Type B pancreatic cell (in vitro differentiated cells): ENCODE results near the gene R3HDM2. TPM values are rescaled to one million over a fixed set of nuclear protein-coding genes. Genes with fewer than 3 reads are reported as not detected.

Source experiments
- DNase-seq: peaks from one replicate; pipeline ENCODE4 v3.0.0; 2021; ENCODE audit warnings: mixed read lengths; ENCODE audit not compliant: unreplicated experiment; ENCODE audit errors: extremely low spot score
- H3K27ac Mint-ChIP-seq: 2 replicates; pipeline ENCODE4 v1.8.0; 2021; ENCODE audit warnings: mild to moderate bottlenecking, mixed read lengths
- H3K27me3 Mint-ChIP-seq: 2 replicates; pipeline ENCODE4 v1.8.0; 2021; ENCODE audit warnings: mixed read lengths
- H3K36me3 Mint-ChIP-seq: 2 replicates; pipeline ENCODE4 v1.8.0; 2021; ENCODE audit warnings: mixed read lengths
- H3K4me1 Mint-ChIP-seq: one replicate; pipeline ENCODE4 v1.8.0; 2021; ENCODE audit warnings: mixed read lengths; ENCODE audit not compliant: unreplicated experiment
- H3K4me3 Mint-ChIP-seq: 2 replicates; pipeline ENCODE4 v1.8.0; 2021; ENCODE audit warnings: mild to moderate bottlenecking, mixed read lengths
- H3K9me3 Mint-ChIP-seq: 2 replicates; pipeline ENCODE4 v1.8.0; 2021; ENCODE audit warnings: mixed read lengths
- CTCF ChIP-seq: fragments of 200-600 bp; sonication (generic); conservative IDR thresholded peaks from 2 replicates; pipeline ENCODE4 v1.5.0; 2021; ENCODE audit warnings: antibody characterized with exemption, mild to moderate bottlenecking
- total RNA-seq: library from RNA; stranded (reverse); gene quantifications from 2 replicates; pipeline ENCODE4 v1.2.1, GENCODE V29; 2021; ENCODE audit warnings: low replicate concordance

R3HDM2 gene
- total RNA-seq, 1 donor from 2014 or later: 59.0 TPM

DNA sequence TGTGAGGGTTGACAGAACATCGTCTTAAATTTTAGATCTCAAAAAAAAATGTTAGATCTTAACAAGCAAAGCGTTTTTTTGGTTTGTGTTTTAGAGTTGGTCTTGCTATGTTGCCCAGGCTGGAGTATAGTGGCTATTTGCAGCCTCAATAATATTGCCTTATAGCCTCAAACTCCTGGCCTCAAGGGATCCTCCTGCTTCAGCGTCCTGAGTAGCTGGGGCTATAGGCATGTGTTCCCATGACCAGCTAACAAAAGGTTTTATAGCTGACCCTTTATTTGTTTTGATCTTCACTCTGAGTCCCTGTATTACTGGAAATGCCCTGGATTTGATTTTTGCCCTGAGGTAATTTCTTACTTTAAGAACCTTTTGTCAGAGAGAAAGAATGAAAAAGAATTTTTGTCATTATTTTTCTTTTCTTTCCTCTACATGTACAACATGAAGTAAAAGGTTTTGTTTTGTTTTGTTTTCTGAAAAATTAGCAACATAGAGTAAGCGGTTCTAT lies 9.0 kb upstream of the R3HDM2 start:
- peaks cover 5% of the 10 kb centered on the region for H3K4me1 Mint-ChIP-seq
- no peak overlapping the region for H3K4me3 Mint-ChIP-seq
- no peak overlapping the region for H3K27ac Mint-ChIP-seq
- no peaks in the 10 kb centered on the region for H3K36me3 Mint-ChIP-seq
- peaks cover 4% of the 10 kb centered on the region for H3K9me3 Mint-ChIP-seq
- H3K27me3 Mint-ChIP-seq: no peaks in the 10 kb centered on the region
- DNase-seq: no peak
- no peak for TF ChIP-seq CTCF

DNA sequence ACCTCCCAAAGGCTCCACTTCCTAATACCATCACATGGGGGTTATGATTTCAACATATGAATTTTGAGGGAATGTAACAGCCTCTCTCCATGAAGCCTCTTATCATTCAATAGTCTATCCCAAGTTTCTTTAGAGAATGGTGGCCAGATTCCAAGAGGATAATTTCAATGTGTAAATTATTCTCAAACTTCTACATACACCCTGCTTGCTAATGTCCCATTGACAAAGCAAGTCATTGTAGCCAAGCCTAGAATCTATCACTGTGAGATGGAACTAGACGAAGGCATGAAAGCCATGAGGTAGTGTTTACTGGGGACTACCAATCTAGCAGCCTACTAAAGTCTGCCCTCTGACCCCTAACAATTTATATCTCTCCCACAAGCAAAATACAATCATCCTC lies 7.6 kb upstream of the R3HDM2 start:
- no peak overlapping the region for H3K27ac Mint-ChIP-seq
- H3K4me3 Mint-ChIP-seq: no peak overlapping the region
- peaks cover 5% of the 10 kb centered on the region for H3K4me1 Mint-ChIP-seq
- H3K9me3 Mint-ChIP-seq: peaks cover 4% of the 10 kb centered on the region
- no peaks in the 10 kb centered on the region for H3K27me3 Mint-ChIP-seq
- no peaks in the 10 kb centered on the region for H3K36me3 Mint-ChIP-seq
- TF ChIP-seq CTCF: no peak
- DNase-seq: no peak

DNA sequence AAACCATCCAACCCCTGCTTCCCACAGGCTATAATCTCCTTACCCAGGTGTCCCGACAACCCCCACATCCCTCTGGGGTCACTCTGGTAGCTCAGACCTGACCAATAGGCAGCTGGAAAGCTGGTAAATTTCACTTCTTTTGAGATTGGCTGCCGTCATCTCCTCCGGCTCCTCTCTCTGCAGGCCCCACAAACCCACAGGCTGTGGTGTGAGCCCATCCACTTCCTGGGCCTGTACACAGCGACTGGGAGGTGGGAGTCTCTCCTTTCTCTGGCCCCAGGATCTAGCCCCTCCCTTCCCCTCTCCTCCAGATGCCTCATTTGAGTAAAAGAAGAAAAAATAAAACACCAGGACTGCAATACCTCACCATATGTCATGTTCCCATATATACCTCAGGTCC lies 4.5 kb upstream of the R3HDM2 start:
- Mint-ChIP-seq H3K4me3 (no peak overlapping the region), H3K36me3 (no peaks in the 10 kb centered on the region), H3K27ac (no peak overlapping the region), H3K27me3 (no peaks in the 10 kb centered on the region), H3K4me1 (peaks cover 14% of the 10 kb centered on the region), H3K9me3 (no peaks in the 10 kb centered on the region)
- no peak for TF ChIP-seq CTCF
- DNase-seq: no peak

DNA sequence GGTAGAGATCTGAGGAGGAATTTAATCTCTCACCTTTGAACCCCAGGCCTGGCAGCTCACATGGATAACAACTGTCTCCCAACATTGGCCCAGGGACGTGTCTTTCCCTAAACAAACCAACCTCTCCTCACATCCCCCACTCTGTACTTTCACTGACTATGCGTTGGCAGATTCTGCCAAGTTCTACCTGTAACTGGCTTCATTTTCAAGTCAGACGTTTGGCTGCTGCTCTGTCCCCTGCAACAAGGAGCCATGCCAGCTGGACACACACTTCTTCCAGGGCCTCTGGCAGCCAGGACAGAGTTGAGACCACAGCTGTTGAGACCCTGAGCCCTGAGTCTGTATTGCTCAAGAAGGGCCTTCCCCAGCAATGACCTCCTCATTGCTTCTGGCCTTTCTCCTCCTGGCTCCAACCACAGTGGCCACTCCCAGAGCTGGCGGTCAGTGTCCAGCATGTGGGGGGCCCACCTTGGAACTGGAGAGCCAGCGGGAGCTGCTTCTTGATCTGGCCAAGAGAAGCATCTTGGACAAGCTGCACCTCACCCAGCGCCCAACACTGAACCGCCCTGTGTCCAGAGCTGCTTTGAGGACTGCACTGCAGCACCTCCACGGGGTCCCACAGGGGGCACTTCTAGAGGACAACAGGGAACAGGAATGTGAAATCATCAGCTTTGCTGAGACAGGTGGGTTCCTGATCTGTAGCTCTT lies 3.8 kb upstream of the R3HDM2 start, which contains the start of gene INHBC:
Gene INHBC, plus strand, starts transcription at position 268 of the 707 bp plus-strand sequence. Its CDS starts 103 bp downstream, at position 371.
- peak within 1 kb of the TSS; percentile 41 for H3K27ac Mint-ChIP-seq
- H3K4me1 Mint-ChIP-seq: peaks cover 18% of the 10 kb centered on the region
- H3K4me3 Mint-ChIP-seq: no peak within 1 kb of the TSS
- no peaks in the 10 kb centered on the region for H3K9me3 Mint-ChIP-seq
- H3K36me3 Mint-ChIP-seq: no peaks in the 10 kb centered on the region
- DNase-seq: no peak
- no peak for TF ChIP-seq CTCF
- H3K27me3 Mint-ChIP-seq: no peaks in the 10 kb centered on the region

DNA sequence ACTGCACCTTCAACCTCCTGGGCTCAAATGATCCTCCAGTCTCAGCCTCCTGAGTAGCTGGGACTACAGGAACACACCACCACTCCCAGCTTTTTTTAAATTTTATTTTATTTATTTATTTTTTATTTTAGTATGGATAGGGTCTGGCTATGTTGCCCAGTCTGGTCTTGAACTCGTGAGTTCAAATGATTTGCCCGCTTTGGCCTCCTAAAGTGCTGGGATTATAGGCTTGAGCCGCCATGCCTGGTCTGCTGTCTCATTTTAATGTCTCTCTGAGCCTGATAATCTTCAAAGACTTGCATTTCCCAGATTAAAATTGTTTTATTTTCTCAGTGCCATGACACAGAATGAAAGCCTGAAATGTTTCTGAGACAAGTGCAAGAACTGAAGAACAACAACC lies 2.5 kb upstream of the R3HDM2 start:
- peaks cover 24% of the 10 kb centered on the region for H3K4me1 Mint-ChIP-seq

More for the DNA sequence above, 2.5 kb upstream of the R3HDM2 start:
- H3K4me3 Mint-ChIP-seq: no peak overlapping the region
- H3K27ac Mint-ChIP-seq: no peak overlapping the region
- H3K36me3 Mint-ChIP-seq: no peaks in the 10 kb centered on the region
- no peaks in the 10 kb centered on the region for H3K9me3 Mint-ChIP-seq
- no peaks in the 10 kb centered on the region for H3K27me3 Mint-ChIP-seq
- no peak for TF ChIP-seq CTCF
- DNase-seq: no peak
